ENCODE data around the gene POLE2.
"Not testable (repeated sequence)": the region's sequence is repeated elsewhere in the genome, so short reads cannot be mapped to it uniquely, and the experiment has no call there.

POLE2 gene

GRCh38 chr14:49687942-49688700, at the start of gene POLE2:
POLE2 (minus strand) TSS chr14:49688214; CDS start chr14:49688203, 11 bp downstream.
- peak; percentile 66 to 68 for DNase-seq (ENCODE audit: low read depth in 1 of 2, low spot score in 1 of 2)

- not testable (repeated sequence) for DNase-seq (ENCODE audit: low read depth in 1 of 2, low spot score in 1 of 2)
These were observed 47.7 kb upstream of the POLE2 start for GRCh38 chr14:49735669-49736068.

GRCh38 chr14:49733836-49734235, 45.8 kb upstream of the POLE2 start:
- no peak for DNase-seq (ENCODE audit: low read depth in 1 of 2, low spot score in 1 of 2)

- no peak for DNase-seq (ENCODE audit: low read depth in 1 of 2, low spot score in 1 of 2)
These were observed 44.9 kb upstream of the POLE2 start for GRCh38 chr14:49732896-49733295.

- DNase-seq (ENCODE audit: low read depth in 1 of 2, low spot score in 1 of 2), result no peak
These were observed 39.2 kb upstream of the POLE2 start for GRCh38 chr14:49727171-49727570.

- DNase-seq (ENCODE audit: low read depth in 1 of 2, low spot score in 1 of 2), result not testable (repeated sequence)
These were observed 33.9 kb upstream of the POLE2 start for GRCh38 chr14:49721733-49722435.

- no peak for DNase-seq (ENCODE audit: low read depth in 1 of 2, low spot score in 1 of 2)
These were observed 32.7 kb upstream of the POLE2 start for GRCh38 chr14:49720744-49721143.

GRCh38 chr14:49710993-49711392, 23.0 kb upstream of the POLE2 start:
- DNase-seq (ENCODE audit: low read depth in 1 of 2, low spot score in 1 of 2), result not testable (repeated sequence)

- not testable (repeated sequence) for DNase-seq (ENCODE audit: low read depth in 1 of 2, low spot score in 1 of 2)
These were observed 16.5 kb upstream of the POLE2 start for GRCh38 chr14:49704471-49704870.

- DNase-seq (ENCODE audit: low read depth in 1 of 2, low spot score in 1 of 2), result no peak
These were observed 16.0 kb upstream of the POLE2 start for GRCh38 chr14:49703965-49704364.

GRCh38 chr14:49702725-49703124, 14.7 kb upstream of the POLE2 start:
- no peak for DNase-seq (ENCODE audit: low read depth in 1 of 2, low spot score in 1 of 2)

GRCh38 chr14:49693735-49694124, 5.7 kb upstream of the POLE2 start:
- not testable (repeated sequence) for DNase-seq (ENCODE audit: low read depth in 1 of 2, low spot score in 1 of 2)

GRCh38 chr14:49692811-49693734, 5.1 kb upstream of the POLE2 start, which contains the start of gene KLHDC1:
KLHDC1 (plus strand) TSS chr14:49693120; CDS start chr14:49693195, 75 bp downstream.
- DNase-seq (ENCODE audit: low read depth in 1 of 2, low spot score in 1 of 2), result peak; percentile 54 to 56

- DNase-seq (ENCODE audit: low read depth in 1 of 2, low spot score in 1 of 2), result no peak
These were observed 4.3 kb upstream of the POLE2 start for GRCh38 chr14:49692193-49692757.

GRCh38 chr14:49691031-49691430, 3.0 kb upstream of the POLE2 start:
- no peak for DNase-seq (ENCODE audit: low read depth in 1 of 2, low spot score in 1 of 2)

- DNase-seq (ENCODE audit: low read depth in 1 of 2, low spot score in 1 of 2), result no peak
These were observed 652 bp upstream of the POLE2 start for GRCh38 chr14:49688701-49689030.

GRCh38 chr14:49686425-49686824, 1.6 kb downstream of the POLE2 start:
- no peak for DNase-seq (ENCODE audit: low read depth in 1 of 2, low spot score in 1 of 2)

GRCh38 chr14:49679271-49679670, 8.7 kb downstream of the POLE2 start:
- DNase-seq (ENCODE audit: low read depth in 1 of 2, low spot score in 1 of 2), result no peak

GRCh38 chr14:49677643-49678042, 10.4 kb downstream of the POLE2 start:
- DNase-seq (ENCODE audit: low read depth in 1 of 2, low spot score in 1 of 2), result no peak

- DNase-seq (ENCODE audit: low read depth in 1 of 2, low spot score in 1 of 2), result no peak
These were observed 14.4 kb downstream of the POLE2 start for GRCh38 chr14:49673586-49673985.

- no peak for DNase-seq (ENCODE audit: low read depth in 1 of 2, low spot score in 1 of 2)
These were observed 17.5 kb downstream of the POLE2 start for GRCh38 chr14:49670475-49670874.
